ENCODE data around the gene SLC35F2.

DNA sequence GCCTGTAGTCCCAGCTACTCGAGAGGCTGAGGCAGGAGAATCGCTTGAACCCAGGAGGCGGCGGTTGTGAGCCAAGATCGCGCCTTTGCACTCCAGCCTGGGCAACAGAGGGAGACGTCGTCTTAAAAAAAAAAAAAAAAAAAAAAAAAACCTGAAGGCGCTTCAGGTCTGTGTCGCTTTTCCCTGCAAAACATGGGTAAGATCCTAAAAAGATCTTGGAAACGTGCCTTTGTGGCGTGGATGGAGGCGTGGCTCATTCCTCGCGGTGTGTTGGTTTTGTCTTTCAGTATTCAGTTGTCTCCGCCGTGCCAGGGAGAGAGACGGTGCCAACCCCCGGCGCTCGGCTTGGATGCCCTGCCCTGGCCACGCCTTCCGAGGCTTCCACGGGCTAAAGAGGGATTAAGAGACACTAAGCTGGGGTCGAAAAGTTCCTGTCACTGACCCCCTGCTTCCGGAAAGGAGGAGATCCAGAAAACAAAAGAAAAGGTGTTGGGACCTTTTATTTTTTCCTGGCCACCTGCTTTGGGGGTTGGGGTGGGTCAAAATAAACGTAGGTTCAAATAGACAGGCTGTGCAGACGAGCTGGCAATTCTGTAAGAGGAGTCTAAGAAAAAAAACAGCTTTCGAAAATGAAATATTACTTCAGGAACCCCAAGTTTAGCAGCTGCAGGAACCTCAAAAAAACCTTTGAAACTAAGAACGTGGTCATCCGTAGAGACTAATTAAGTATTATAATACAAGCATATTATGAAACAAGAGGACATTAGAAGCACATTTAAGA is 1.1 kb upstream of the SLC35F2 start:
- TF ChIP-seq, protein P1, sequence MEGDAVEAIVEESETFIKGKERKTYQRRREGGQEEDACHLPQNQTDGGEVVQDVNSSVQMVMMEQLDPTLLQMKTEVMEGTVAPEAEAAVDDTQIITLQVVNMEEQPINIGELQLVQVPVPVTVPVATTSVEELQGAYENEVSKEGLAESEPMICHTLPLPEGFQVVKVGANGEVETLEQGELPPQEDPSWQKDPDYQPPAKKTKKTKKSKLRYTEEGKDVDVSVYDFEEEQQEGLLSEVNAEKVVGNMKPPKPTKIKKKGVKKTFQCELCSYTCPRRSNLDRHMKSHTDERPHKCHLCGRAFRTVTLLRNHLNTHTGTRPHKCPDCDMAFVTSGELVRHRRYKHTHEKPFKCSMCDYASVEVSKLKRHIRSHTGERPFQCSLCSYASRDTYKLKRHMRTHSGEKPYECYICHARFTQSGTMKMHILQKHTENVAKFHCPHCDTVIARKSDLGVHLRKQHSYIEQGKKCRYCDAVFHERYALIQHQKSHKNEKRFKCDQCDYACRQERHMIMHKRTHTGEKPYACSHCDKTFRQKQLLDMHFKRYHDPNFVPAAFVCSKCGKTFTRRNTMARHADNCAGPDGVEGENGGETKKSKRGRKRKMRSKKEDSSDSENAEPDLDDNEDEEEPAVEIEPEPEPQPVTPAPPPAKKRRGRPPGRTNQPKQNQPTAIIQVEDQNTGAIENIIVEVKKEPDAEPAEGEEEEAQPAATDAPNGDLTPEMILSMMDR (IDR thresholded peaks at IDR 0.05; ENCODE audit: low read length): no peak
- TF ChIP-seq EZH2 (optimal IDR thresholded peaks at IDR 0.05; ENCODE audit: low read depth, low read length) (no peak), EZH2phosphoT487 (IDR thresholded peaks at IDR 0.05; ENCODE audit: low read length) (no peak)

All from MM.1S (cell line).